A549 (cell line): Measurements from ENCODE around the gene TSR1. TPM values are rescaled to one million over a fixed set of nuclear protein-coding genes. Genes with fewer than 3 reads are reported as not detected.

Experiments
- ATAC-seq, 2 experiments: fragments of 200-7000 bp in 1 of 2; fragments of >200 bp in 1 of 2; cut with Nextera tagmentation in 1 of 2; cut with Tn5 transposase in 1 of 2; 3 replicates each; pipeline versions ENCODE4 v1.8.0 to v1.9.1; 2018 to 2020; ENCODE audit warnings: mild to moderate bottlenecking in 1 of 2, moderate library complexity in 1 of 2
- CTCF ChIA-PET: fragments of 300-600 bp; sonication (Branson Sonifier 250); formaldehyde crosslinking; extraction: SDS; loops from one replicate; lab custom pipeline; 2021; ENCODE audit warnings: antibody characterized with exemption, inconsistent platforms; lab: Yijun Ruan, JAX
- POLR2A ChIA-PET: fragments of 350-600 bp; formaldehyde crosslinking; extraction: SDS; loops from one replicate; lab custom pipeline; 2021; ENCODE audit warnings: antibody characterized with exemption, inconsistent platforms; lab: Yijun Ruan, JAX
- DNase-seq, 2 experiments: peaks; one replicate each; pipeline versions ENCODE4 v3.0.0 to v3.0.0-alpha.2; 2011 to 2016; ENCODE audit warnings: low read depth in 1 of 2, low spot score in 1 of 2
- FAIRE-seq: peaks from 2 replicates; lab custom pipeline; 2011; peaks lifted over from hg19 to GRCh38; lab: Jason Lieb, UNC
- H3K27ac ChIP-seq, 2 experiments: fragments of >200 bp; sonication (Bioruptor Twin); formaldehyde crosslinking; 3 replicates each; pipeline ENCODE4 v1.5.1; 2016 to 2017
- H3K4me1 ChIP-seq: fragments of >200 bp; sonication (Bioruptor Twin); formaldehyde crosslinking; 3 replicates; pipeline ENCODE4 v1.6.1; 2016
- H3K4me2 ChIP-seq: fragments of >200 bp; sonication (Bioruptor Twin); formaldehyde crosslinking; 3 replicates; pipeline ENCODE4 v1.6.1; 2016
- H3K4me3 ChIP-seq: fragments of >200 bp; sonication (Bioruptor Twin); formaldehyde crosslinking; 3 replicates; pipeline ENCODE4 v1.5.1; 2016
- H3K9me3 ChIP-seq: fragments of >200 bp; sonication (Bioruptor Twin); formaldehyde crosslinking; 3 replicates; pipeline ENCODE4 v1.6.1; 2016
- CEBPB ChIP-seq, 2 experiments: fragments of >200 bp in 1 of 2; sonication (Bioruptor Twin) in 1 of 2; formaldehyde crosslinking in 1 of 2; IDR thresholded peaks; 2 replicates each; pipeline ENCODE4 v1.6.1; 2012 to 2016
- CHD4 ChIP-seq: fragments of 200-600 bp; sonication (generic); IDR thresholded peaks from 2 replicates; pipeline ENCODE4 v1.6.1; 2016; ENCODE audit warnings: antibody characterized with exemption, mild to moderate bottlenecking, borderline replicate concordance
- CTCF ChIP-seq: fragments of >200 bp; sonication (Bioruptor Twin); formaldehyde crosslinking; IDR thresholded peaks from 3 replicates; pipeline ENCODE4 v1.5.1; 2016
- EHMT2 ChIP-seq: fragments of 200-600 bp; sonication (generic); IDR thresholded peaks from 2 replicates; pipeline ENCODE4 v1.6.1; 2016; ENCODE audit warnings: antibody characterized with exemption, low read depth, mild to moderate bottlenecking, moderate library complexity
- EP300 ChIP-seq, 2 experiments: fragments of >200 bp; sonication (Bioruptor Twin); formaldehyde crosslinking; IDR thresholded peaks; 2 replicates in 1 of 2; 3 replicates in 1 of 2; pipeline ENCODE4 v1.6.1; 2016 to 2017
- FOSL2 ChIP-seq, 2 experiments: fragments of 450-650 bp in 1 of 2; fragments of >200 bp in 1 of 2; sonication (Bioruptor Twin) in 1 of 2; formaldehyde crosslinking; IDR thresholded peaks; 2 replicates each; pipeline versions ENCODE4 v1.5.0 to v1.6.1; 2016 to 2020; ENCODE audit warnings: mild to moderate bottlenecking in 1 of 2, moderate library complexity in 1 of 2
- GATA3 ChIP-seq: IDR thresholded peaks from 2 replicates; pipeline ENCODE4 v1.6.1; 2012; ENCODE audit warnings: borderline replicate concordance
- JUNB ChIP-seq: fragments of >200 bp; sonication (Bioruptor Twin); formaldehyde crosslinking; IDR thresholded peaks from 2 replicates; pipeline ENCODE4 v1.6.1; 2016
- KDM5A ChIP-seq: fragments of 200-600 bp; sonication (generic); IDR thresholded peaks from 2 replicates; pipeline ENCODE4 v1.6.1; 2016; ENCODE audit warnings: antibody characterized with exemption, mild to moderate bottlenecking
- MAX ChIP-seq: IDR thresholded peaks from 2 replicates; pipeline ENCODE4 v1.6.1; 2012
- MYC ChIP-seq: IDR thresholded peaks from 2 replicates; pipeline ENCODE4 v1.6.1; 2012; ENCODE audit warnings: mild to moderate bottlenecking, inconsistent platforms, low read length, improper control_type of control experiment, borderline replicate concordance
- NR3C1 ChIP-seq: fragments of >200 bp; sonication (Bioruptor Twin); formaldehyde crosslinking; IDR thresholded peaks from 3 replicates; pipeline ENCODE4 v1.6.1; 2017
- PHF8 ChIP-seq: fragments of 200-600 bp; sonication (generic); IDR thresholded peaks from 2 replicates; pipeline ENCODE4 v1.6.1; 2016; ENCODE audit warnings: low read depth, mild to moderate bottlenecking, antibody characterized with exemption, moderate library complexity, borderline replicate concordance
- POLR2AphosphoS2 ChIP-seq: conservative IDR thresholded peaks from 2 replicates; pipeline ENCODE4 v1.6.1; 2012; ENCODE audit warnings: low read length, improper control_type of control experiment, inconsistent platforms
- RAD21 ChIP-seq, 2 experiments: fragments of >200 bp in 1 of 2; sonication (Bioruptor Twin) in 1 of 2; formaldehyde crosslinking in 1 of 2; IDR thresholded peaks in 1 of 2; conservative IDR thresholded peaks in 1 of 2; 2 replicates in 1 of 2; 3 replicates in 1 of 2; pipeline ENCODE4 v1.6.1; 2012 to 2018; ENCODE audit warnings: inconsistent platforms in 1 of 2
- RFX5 ChIP-seq: fragments of 450-650 bp; IDR thresholded peaks from 2 replicates; pipeline ENCODE4 v1.7.1; 2014; ENCODE audit warnings: antibody characterized with exemption, mild to moderate bottlenecking, moderate library complexity
- SMC3 ChIP-seq: fragments of >200 bp; sonication (Bioruptor Twin); formaldehyde crosslinking; IDR thresholded peaks from 3 replicates; pipeline ENCODE4 v1.6.1; 2018; ENCODE audit warnings: inconsistent platforms
- TFCP2L1 ChIP-seq: fragments of 250-450 bp; sonication (Bioruptor Pico); IDR thresholded peaks from 2 replicates; pipeline ENCODE4 v1.5.0; 2021; ENCODE audit warnings: mild to moderate bottlenecking
- TP53 ChIP-seq: fragments of 250-450 bp; sonication (Bioruptor Pico); IDR thresholded peaks from 2 replicates; pipeline ENCODE4 v1.5.0; 2021; ENCODE audit warnings: mild to moderate bottlenecking, moderate library complexity
- ZC3H11A ChIP-seq: fragments of 450-650 bp; IDR thresholded peaks from 2 replicates; pipeline ENCODE4 v1.6.1; 2014; ENCODE audit warnings: antibody characterized with exemption, mild to moderate bottlenecking
- WGBS: methylation state at CpG from one replicate; pipeline ENCODE4 v1.1.6; 2017; ENCODE audit errors: missing lambda C conversion rate; 5-methylcytosine and 5-hydroxymethylcytosine counted together
- polyA plus RNA-seq, 4 experiments: library from polyadenylated mRNA; depleted of rRNA in 3 of 4; stranded (reverse); fragments of >200 nt; fragmentation: RNase III in 1 of 4; extraction: RNeasy Plus Mini Kit Qiagen cat#74134 plus additional on column Dnase treatment in 1 of 4; gene quantifications; 2 replicates in 3 of 4; 3 replicates in 1 of 4; pipeline ENCODE4 v1.2.3, GENCODE V29; 2011 to 2017
- TF ChIP-seq, protein P1 (sequence below): fragments of 150-350 bp; IDR thresholded peaks from 2 replicates; pipeline ENCODE4 v1.6.1; 2014; ENCODE audit warnings: low read depth, mild to moderate bottlenecking, low read length

The TSR1 gene
- polyA plus RNA-seq, 2 of the 4 experiments (the other 2 are of a cell fraction) = 38.3 to 84.1 TPM

- ChIA-PET POLR2A (interaction anchor here (0.5 kb wide), 1 partner anchor 12 kb away, joined by 4 read pairs; no protein-coding TSS in a partner anchor), CTCF (interaction anchor here (1.3 to 15.2 kb wide), 2 partner anchors 45 to 233 kb away, joined by 3 to 201 read pairs; partner anchors contain the start of gene HIC1)
- Histone ChIP-seq H3K4me2 (no peak overlapping the region), H3K4me1 (no peaks in the 10 kb centered on the region), H3K9me3 (no peaks in the 10 kb centered on the region), H3K27ac (no peak overlapping the region), H3K4me3 (no peak overlapping the region)
- peak; percentile 67 for FAIRE-seq
- TF ChIP-seq SMC3 = no peak
- TF ChIP-seq TP53 (CRISPR knock-in tag) = no peak
- TF ChIP-seq RFX5 = peak; percentile 91
- DNase-seq = no peak
- no peak for ATAC-seq
- 80% methylated on average over 5 of the region's 5 CpGs for WGBS
Measured at GRCh38 chr17:2289878-2290478, 46.3 kb downstream of the TSR1 start.

- H3K4me3 ChIP-seq = no peak overlapping the region
- POLR2A ChIA-PET = interaction anchor here (0.6 to 1.2 kb wide), 3 partner anchors 21 to 240 kb away, joined by 3 to 5 read pairs (median 4); partner anchors contain the start of genes HIC1, SMG6 and SRR
- FAIRE-seq (no peak), ATAC-seq (peak; percentile 41 to 54; a peak in 4 of 6 replicates), DNase-seq (no peak)
- H3K9me3 ChIP-seq = no peaks in the 10 kb centered on the region
- no peak for TF ChIP-seq FOSL2 (IDR thresholded peaks at IDR 0.05)
- TF ChIP-seq FOSL2 (CRISPR knock-in tag; IDR thresholded peaks at IDR 0.05) = 0 out of 2 replicates have a peak, but pooled peaks have one; percentile 3
- no peak for TF ChIP-seq KDM5A
- no peaks in the 10 kb centered on the region for H3K4me1 ChIP-seq
- H3K4me2 ChIP-seq = no peak overlapping the region
- 80% methylated on average over 7 of the region's 7 CpGs for WGBS
- no peak overlapping the region for H3K27ac ChIP-seq
- CTCF ChIA-PET = interaction anchor here (0.7 to 15.2 kb wide), 26 partner anchors 9 to 401 kb away, joined by 3 to 201 read pairs (median 4); partner anchors contain the start of genes DPH1 and HIC1
Measured at GRCh38 chr17:2283302-2283701, 53.0 kb downstream of the TSR1 start.

GRCh38 chr17:2282297-2282873 is 53.9 kb downstream of the TSR1 start:
- Histone ChIP-seq H3K4me1 (no peaks in the 10 kb centered on the region), H3K4me2 (no peak overlapping the region), H3K4me3 (no peak overlapping the region), H3K27ac (no peak overlapping the region), H3K9me3 (no peaks in the 10 kb centered on the region)
- DNase-seq (peak; percentile 67 to 78), ATAC-seq (peak; percentile 84 to 89), FAIRE-seq (peak; percentile 65)
- POLR2A ChIA-PET = interaction anchor here (0.7 kb wide), 1 partner anchor 21 kb away, joined by 4 read pairs; the partner anchor contains the start of genes SMG6 and SRR
- TF ChIP-seq SMC3 (peak; percentile 39; the same call in 2 of the 3 replicates), RAD21 (conservative IDR thresholded peaks at IDR 0.05 in 1 of 2, IDR thresholded peaks at IDR 0.05 in 1 of 2) (peak; percentile 63 to 65), CTCF (peak; percentile 71), RFX5 (no peak), EHMT2 (no peak)
- 54% methylated on average over 7 of the region's 7 CpGs for WGBS
- CTCF ChIA-PET = interaction anchor here (0.6 to 15.2 kb wide), 31 partner anchors 10 to 400 kb away, joined by 3 to 201 read pairs (median 4); partner anchors contain the start of genes DPH1 and HIC1

- H3K4me3 ChIP-seq = no peak overlapping the region
- no peaks in the 10 kb centered on the region for H3K9me3 ChIP-seq
- CTCF ChIA-PET = interaction anchor here (4.3 to 15.2 kb wide), 4 partner anchors 12 to 223 kb away, joined by 17 to 201 read pairs (median 82); partner anchors contain the start of gene HIC1
- FAIRE-seq (peak; percentile 63), DNase-seq (no peak), ATAC-seq (no peak)
- POLR2A ChIA-PET = no interaction called here
- no peak overlapping the region for H3K4me2 ChIP-seq
- H3K4me1 ChIP-seq = no peaks in the 10 kb centered on the region
- H3K27ac ChIP-seq = no peak overlapping the region
- 91% methylated on average over 9 of the region's 9 CpGs for WGBS
- TF ChIP-seq ZC3H11A (no peak), PHF8 (no peak), TFCP2L1 (CRISPR knock-in tag) (no peak), MAX (no peak), CEBPB (IDR thresholded peaks at IDR 0.05) (no peak), RAD21 (conservative IDR thresholded peaks at IDR 0.05 in 1 of 2, IDR thresholded peaks at IDR 0.05 in 1 of 2) (no peak), NR3C1 (no peak), CHD4 (no peak), POLR2AphosphoS2 (no peak), MYC (no peak), JUNB (no peak), SMC3 (no peak), RFX5 (no peak), EHMT2 (no peak), GATA3 (no peak), EP300 (IDR thresholded peaks at IDR 0.05) (no peak), CTCF (no peak)
- TF ChIP-seq, protein P1, sequence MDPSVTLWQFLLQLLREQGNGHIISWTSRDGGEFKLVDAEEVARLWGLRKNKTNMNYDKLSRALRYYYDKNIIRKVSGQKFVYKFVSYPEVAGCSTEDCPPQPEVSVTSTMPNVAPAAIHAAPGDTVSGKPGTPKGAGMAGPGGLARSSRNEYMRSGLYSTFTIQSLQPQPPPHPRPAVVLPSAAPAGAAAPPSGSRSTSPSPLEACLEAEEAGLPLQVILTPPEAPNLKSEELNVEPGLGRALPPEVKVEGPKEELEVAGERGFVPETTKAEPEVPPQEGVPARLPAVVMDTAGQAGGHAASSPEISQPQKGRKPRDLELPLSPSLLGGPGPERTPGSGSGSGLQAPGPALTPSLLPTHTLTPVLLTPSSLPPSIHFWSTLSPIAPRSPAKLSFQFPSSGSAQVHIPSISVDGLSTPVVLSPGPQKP = no peak
Measured at GRCh38 chr17:2279707-2280106, 56.5 kb downstream of the TSR1 start.
